IPS-18c (cell line): Measurements from ENCODE around the gene PWP2.
"Not testable (repeated sequence)": the region's sequence is repeated elsewhere in the genome, so short reads cannot be mapped to it uniquely, and the experiment has no call there.

Experiments used
- H3K4me3 ChIP-seq: 2 replicates; pipeline ENCODE4 v1.7.0; 2013; ENCODE audit warnings: low read depth, mild to moderate bottlenecking, low read length, moderate library complexity; ENCODE audit not compliant: insufficient read depth
- H3K9me3 ChIP-seq: one replicate; pipeline ENCODE4 v1.6.1; 2013; ENCODE audit warnings: mild to moderate bottlenecking, low read length, moderate library complexity; ENCODE audit not compliant: control insufficient read depth, insufficient read depth

The PWP2 gene

DNA sequence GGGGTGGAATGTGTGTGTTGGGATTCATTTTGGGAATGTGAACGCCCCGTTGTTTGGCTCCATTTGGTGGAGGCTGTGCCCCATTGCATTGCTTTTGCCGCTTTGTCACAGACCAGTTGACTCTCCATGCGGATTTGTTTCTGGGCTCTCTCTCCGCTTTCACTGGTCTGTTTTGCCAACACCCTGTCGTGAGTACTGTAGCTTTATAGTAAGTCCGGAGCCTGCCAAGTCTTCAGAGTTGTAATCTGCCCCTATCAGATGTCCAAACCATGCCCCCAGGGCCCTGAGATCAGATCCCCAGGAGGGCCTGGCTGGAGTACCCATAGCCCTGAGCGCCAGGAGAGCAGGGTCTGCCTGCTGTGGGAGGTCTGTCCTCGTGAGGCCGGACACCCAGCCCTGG lies 43.1 kb downstream of the PWP2 start:
- not testable (repeated sequence) for H3K9me3 ChIP-seq, H3K4me3 ChIP-seq

DNA sequence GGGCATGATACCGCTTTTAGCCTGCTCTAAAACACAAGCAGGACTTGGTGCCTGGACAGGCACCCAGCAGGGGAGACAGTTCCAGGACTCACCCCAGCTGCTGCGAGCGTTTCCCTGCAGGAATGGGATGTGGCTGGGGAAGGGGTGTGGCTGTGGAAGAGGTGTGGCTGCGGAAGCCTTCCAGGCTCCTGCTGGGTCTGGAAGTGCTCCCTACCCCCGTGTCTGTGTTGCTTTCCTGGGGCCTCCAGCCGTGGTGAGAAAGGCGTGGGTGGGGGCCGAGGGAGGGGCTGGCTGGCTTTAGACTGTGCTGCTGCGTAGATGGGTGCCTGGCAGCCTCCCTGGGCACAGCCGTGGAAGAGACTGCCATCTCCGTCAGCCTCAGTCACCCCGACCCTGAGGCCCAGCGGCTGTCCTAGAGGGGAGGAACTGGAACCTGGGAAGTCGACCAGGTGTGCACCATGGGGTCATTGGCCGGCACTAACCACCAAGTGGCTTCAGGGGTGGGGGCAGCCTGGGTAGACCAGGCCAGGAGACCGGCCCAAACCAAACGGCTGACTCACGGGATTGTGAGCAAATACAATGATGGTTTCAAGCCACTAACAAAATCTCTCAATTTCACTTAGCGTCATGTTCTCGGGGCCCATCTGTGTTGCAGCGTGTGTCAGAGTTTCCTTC lies 46.2 kb downstream of the PWP2 start:
- H3K4me3 ChIP-seq, H3K9me3 ChIP-seq: not testable (repeated sequence)

DNA sequence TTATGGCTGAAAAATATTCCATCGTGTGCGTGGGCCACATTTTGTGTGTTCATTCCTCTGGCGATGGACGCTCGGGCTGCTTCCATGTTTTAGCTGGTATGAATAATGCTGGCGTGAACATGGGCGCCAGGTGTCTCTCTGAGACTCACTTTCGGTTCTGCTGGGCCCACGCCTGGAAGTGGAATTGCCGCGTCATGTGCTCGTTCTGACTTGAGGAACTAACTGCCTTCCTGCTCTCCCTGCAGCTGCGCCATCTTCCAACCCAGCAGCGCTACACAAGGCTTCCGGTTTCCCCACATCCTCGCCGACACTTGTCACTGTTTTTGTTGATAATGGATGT lies 46.7 kb downstream of the PWP2 start:
- H3K4me3 ChIP-seq: not testable (repeated sequence)

DNA sequence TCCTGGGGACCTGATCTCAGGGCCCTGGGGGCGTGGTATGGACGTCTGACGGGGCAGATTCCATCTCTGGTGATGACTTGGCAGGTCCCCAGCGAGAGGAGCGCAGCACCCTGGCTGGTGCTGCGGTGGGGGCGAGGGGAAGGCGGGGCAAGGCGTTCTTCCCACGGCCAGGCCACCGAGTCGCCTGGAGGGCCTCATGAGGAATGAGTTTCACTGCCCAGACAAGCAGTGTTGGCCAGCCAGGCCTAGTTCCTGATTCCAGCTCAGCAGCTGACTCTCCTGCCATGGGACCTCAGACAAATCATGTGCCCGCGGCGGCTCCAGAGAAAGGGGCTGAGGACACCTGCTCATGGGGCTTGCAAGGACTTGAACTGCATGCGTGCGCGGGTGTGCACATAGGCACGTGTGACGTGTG lies 47.6 kb downstream of the PWP2 start:
- not testable (repeated sequence) for H3K9me3 ChIP-seq, H3K4me3 ChIP-seq

More for the DNA sequence above, 46.7 kb downstream of the PWP2 start:
- not testable (repeated sequence) for H3K9me3 ChIP-seq

DNA sequence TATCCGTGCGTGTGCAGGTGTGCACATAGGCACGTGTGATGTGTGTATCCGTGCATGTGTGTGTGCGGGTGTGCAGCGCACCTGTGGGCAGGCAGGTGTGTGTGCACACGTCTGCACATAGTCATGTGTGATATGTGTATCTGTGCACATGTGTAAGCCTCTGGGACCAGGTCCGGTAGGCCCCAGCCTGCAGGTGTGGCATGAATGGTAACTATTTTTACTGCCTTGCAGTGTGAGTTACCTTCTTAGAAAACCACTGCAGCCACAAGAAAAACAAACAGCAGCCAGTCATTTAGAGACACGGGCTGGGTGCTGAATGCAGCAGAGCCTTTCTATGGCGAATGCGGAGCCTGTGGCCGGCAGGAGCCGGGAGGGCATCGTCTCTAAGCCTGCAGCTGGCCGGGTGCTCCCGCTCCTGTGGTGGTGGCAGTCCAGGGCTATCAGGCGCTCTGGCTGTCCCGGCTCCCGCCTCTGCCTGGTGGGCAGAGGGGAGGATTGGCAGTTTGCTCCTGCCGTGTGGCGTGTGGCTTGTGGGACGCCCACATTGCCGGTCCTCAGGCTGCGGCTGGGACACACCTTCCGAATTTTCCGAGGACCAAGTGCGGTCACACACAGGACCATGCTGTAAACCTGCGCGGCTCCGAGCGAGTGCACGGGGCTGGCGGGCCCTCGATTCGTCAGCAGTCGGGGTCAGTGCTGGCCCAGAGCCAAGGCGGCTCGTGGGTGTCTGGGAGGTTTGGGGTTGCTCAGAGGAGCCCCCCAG lies 48.2 kb downstream of the PWP2 start:
- not testable (repeated sequence) for H3K4me3 ChIP-seq, H3K9me3 ChIP-seq

DNA sequence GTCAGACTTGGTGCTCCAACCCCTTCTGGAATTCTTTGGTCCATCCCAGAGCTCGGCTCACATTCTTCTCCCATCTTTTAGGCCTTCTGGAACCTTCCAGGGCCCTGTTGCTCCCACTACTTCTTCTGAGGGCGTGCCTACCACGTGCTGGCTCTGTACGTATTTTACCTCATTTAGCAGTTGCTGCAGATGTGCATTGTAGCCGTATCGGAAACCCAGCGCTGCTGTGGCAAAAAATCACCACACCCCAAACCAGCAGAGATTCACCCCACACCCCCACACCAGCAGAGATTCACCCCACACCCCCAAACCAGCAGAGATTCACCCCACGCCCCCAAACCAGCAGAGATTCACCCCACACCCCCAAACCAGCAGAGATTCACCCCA lies 48.8 kb downstream of the PWP2 start:
- H3K4me3 ChIP-seq, H3K9me3 ChIP-seq: not testable (repeated sequence)

DNA sequence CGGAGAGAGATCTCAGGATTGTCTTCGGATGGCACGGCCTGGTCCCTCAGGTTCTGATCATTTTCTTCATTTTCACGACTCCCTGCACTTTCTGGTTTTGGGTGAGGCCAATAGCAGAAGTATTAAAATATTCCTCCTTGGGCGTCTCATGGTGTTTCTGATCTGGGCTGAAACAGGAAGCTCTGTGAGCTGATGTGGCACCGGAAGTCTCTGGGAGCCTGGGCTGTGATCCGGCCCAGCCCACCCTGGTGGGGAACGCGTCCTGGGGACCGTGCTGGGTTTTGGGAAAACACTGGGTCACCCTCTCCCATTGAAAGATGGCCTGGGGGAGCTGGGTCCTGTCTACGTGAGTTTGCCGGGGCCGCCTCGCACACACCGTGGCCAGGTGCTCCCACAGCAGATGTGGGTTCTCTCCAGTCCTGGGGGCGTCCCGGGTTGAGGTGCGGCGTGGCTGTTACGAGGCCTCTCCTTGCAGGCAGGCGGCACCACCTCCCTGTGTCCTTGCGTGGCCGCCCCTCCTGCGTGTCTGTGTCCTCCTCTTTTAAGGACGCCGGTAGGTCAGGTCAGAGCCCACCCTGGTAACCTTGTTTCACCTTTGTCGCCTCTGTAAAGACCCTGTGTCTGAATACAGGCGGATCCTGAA lies 50.4 kb downstream of the PWP2 start:
- H3K4me3 ChIP-seq, H3K9me3 ChIP-seq: not testable (repeated sequence)

DNA sequence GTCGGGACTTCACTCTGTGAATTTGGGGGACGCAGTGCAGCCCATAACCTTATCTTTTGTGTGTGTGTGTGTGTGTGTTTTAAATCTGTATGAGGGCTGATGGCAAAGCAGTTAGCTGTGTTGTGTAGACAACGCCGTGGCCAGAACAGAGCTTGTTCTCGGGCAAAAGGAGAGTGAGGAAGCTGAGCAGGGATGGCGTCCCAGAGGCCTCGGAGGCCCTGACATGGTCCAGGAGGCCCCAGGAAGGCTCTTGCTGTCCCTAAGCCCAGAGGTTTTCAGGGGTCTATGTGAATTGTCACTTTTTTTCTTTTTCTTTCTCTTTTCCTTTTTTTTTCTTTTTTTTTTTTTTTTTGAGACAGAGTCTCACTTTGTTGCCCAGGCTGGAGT lies 50.9 kb downstream of the PWP2 start:
- H3K4me3 ChIP-seq, H3K9me3 ChIP-seq: not testable (repeated sequence)

DNA sequence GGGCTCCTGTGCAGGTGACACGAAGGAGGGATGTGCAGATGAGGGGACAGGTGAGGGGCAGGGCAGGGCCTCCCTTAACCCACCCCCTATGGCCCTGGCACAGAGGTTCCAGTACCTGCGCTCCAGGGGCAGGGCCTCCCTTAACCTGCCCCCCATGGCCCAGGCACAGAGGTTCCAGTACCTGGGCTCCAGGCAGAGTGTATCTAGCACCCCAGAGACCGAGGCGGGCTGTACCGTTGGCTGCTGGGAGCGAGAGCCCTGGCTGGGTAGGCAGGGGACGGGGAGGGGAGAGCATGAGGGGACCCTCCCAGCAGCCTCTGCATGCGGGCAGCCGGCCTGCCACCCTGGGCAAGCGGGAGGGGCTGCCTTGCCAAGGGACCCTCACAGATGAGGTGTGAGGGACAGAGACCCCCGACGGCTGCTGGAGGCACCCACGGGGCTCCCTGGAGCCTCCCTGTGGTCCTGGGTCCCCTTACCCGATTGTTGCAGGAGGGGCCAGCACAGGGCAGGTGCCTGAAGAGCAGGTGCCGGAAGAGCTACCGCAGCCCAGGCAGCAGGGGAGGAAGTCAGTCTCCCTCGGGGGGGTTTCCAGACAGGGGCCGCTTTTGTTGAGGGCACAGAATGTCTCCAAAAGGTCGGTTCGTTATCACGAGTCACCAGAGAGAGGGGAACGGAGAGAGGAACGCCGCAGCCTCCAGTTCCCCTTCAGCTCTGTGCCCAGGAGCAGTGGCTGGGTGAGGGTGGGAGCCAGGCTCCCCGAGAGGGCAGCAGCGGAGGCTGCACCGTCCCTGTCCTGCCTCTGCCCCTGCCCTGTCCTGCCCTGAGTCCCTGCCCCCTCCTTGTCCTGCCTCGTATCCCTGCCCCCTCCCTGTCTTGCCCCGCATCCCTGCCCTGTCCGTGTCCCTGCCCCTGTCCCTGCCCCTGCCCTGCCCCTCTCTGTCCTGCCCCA lies 52.4 kb downstream of the PWP2 start:
- H3K4me3 ChIP-seq, H3K9me3 ChIP-seq: not testable (repeated sequence)

DNA sequence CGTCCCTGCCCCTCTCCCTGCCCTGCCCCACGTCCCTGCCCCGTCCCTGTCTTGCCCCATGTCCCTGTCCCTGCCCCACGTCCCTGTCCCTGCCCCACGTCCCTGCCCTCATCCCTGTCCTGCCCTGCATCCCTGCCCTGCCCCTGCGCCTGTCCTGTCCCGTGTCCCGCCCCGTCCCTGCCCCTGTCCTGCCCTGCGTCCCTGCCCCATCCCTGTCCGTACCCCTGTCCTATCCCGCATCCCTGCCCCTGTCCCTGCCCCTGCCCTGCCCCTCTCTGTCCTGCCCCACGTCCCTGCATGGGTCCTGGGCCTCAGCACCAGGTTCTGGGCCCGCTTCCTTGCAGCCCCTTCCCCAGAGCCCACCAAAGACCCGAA lies 53.1 kb downstream of the PWP2 start:
- H3K4me3 ChIP-seq, H3K9me3 ChIP-seq: not testable (repeated sequence)

DNA sequence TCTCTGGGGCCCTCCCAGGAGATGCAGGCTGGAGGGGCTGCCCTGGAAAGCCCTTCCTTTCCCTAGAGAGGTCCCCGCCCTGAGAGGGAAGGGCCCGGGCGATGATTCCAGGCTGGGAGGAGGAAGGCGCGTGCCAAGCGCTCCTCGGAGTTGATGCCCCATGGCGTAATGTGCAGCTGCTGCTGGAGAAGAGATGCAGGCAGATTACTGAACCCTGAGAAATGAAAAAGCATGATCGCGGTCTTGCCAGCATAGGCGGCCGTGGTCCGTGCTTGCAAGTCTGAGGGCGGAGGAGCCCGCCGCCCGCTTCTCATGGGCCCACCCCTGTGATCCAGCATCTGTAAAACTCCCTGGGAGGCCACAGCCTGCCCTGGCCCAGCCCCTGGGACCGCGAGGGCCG lies 53.6 kb downstream of the PWP2 start:
- not testable (repeated sequence) for H3K9me3 ChIP-seq, H3K4me3 ChIP-seq

DNA sequence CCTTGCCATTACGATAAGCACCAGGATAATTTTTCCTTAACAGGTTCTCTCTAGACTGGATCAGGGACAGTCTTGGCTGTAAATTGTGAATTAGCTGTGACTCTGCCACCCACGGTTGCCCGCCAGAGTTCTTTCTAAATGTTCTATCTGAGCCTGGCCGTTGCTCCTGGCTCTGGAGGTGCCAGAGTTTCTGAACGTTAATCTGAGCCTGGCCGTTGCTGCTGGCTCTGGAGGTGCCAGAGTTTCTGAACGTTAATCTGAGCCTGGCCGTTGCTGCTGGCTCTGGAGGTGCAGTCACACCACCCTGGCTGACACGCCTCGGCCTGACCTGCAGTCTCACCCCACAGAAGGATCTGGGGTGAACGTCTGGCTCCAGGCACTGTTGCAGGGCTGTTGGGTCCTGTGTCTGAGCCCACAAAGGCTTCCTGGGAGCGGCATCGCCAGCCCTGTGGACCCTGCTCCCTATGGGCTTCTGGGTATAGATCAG lies 56.0 kb downstream of the PWP2 start:
- H3K4me3 ChIP-seq, H3K9me3 ChIP-seq: not testable (repeated sequence)

DNA sequence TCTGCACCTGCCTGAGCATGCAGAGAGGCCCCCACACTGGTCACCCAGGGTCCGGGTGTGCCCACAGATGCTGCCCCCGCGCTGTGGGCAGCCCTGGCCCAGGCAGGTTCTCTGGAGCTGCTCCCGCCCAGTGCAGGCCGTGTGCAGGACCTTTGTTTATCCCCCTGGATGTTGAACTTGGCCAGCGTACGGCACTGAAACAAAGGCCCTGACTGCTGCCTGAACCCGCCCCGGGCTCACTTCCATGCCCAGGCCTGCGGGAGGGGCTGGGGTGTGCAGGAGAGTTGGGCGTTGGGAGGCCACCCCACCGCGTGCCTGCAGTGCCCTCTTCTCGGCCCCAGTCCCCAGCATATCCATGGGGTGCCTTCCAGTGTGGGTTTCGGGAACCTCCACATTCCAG lies 58.7 kb downstream of the PWP2 start:
- not testable (repeated sequence) for H3K9me3 ChIP-seq, H3K4me3 ChIP-seq

DNA sequence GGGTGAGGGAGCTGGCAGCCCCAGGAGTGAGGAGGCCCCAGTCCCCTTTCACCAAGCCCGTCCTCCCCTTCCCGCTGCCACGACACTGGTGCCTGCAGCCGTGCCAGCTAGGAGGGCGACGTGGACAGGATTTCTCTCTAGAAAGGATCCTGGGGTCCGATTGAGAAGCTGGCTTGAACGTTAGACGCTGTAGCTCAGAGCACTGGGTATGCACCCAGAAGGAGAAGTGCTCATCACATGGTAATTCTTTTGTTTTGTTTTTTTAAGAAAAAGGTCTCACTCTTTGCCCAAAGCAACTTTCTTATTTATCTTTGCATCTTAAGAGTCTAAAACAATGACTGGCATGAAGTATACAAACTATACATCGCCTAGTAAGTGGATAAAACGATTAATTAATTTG lies 60.3 kb downstream of the PWP2 start:
- H3K9me3 ChIP-seq, H3K4me3 ChIP-seq: not testable (repeated sequence)

DNA sequence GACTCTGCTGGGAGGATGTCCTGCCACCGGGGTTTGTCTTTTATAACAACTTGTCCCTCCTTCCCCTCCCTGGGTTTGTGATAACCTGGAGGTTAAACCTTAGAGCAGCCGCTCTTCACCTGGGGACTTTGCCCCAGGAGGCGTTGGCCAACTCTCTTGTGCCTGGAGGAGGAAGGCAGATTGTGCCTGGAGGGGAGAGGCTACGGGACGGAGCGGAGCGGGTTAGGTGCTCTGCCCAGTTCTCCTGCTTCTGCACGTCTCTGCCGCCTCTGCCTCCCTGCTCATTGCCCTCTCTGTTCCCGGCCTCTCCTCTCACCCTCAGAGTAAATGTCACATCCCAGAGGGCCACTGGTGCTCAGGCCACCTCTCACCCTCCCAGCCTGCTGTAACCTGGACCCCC lies 63.1 kb downstream of the PWP2 start:
- H3K4me3 ChIP-seq, H3K9me3 ChIP-seq: not testable (repeated sequence)

DNA sequence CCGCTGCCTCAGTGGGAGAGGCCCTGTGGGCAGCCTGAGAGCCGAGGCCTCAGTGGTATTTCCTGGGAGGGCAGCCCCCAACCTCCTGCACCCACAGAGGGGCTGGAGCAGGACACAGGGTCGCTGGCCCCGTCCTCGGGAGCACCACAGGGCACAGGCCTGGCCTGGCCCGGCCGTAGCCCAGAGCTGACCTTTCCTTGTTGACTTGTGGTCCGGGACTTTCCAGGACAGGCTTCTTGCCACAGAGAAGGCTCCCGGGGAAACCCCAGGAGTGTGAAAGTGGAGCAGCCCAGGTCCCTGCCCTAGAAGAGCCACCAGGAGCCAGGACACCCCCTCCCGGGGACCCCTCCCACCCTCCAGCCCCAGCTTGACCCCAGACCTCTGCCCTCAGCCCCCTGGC lies 63.7 kb downstream of the PWP2 start:
- not testable (repeated sequence) for H3K4me3 ChIP-seq, H3K9me3 ChIP-seq

DNA sequence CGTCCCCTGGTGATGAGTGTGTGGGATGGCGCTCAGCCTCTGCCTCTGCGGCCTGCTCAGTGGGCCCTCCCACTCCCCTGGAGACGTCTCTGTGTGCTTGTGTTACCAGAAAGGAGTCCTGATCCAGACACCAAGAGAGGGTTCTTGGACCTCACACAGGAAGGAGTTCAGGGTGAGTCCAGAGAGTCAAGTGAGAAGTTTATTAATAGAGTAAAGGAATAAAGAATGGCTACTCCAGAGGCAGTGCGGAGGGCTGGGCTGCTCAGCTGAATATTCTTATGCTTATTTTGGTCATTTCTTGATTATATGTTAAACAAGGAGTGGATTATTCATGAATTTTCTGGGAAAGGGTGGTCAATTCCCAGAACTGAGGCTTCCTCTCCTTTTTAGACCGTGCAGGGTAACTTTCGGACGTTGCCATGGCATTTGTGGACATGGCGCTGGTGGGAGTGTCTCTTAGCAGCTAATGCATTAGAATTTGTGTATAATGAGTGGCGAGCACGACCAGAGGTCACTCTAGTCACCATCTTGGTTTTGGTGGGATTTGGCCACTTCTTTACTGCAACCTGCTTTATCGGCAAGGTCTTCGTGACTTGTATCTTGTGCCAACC lies 64.9 kb downstream of the PWP2 start:
- not testable (repeated sequence) for H3K4me3 ChIP-seq, H3K9me3 ChIP-seq
